A673 (cell line): ENCODE measurements around the gene ITPR1.

Source experiments
- EZH2 ChIP-seq: fragments of 200-600 bp; sonication (generic); IDR thresholded peaks from 2 replicates; pipeline ENCODE4 v1.6.1; 2017; ENCODE audit warnings: borderline replicate concordance, low read depth, mild to moderate bottlenecking, mixed read lengths, antibody characterized with exemption, low read length; ENCODE audit not compliant: poor library complexity, severe bottlenecking
- TF ChIP-seq, protein P1 (sequence below): fragments of 300-800, 200-600 bp; sonication (generic); conservative IDR thresholded peaks from 2 replicates; pipeline ENCODE4 v1.5.1; 2017; ENCODE audit warnings: low read depth, mild to moderate bottlenecking, antibody characterized with exemption, low read length, moderate library complexity, mixed read lengths

DNA sequence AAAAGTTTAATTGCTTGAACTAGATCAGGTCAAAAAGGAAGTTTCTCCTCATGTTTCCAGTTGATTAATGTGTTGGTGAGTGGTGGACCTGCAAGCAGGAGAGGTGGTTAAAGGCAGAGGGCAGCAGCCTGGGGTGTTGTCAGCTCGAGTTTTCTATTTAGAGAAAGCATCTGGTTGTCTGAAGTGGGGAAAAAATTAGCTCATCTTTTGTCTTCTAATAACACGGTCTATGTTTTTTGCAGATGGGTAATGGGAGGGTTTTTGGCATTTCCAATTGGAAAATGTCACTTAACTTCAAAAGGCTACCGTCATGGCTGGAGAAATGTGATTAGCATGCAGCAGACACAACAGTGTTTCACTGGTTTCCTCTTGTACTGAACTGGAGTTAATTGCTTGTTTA is 122.6 kb downstream of the ITPR1 start:
- TF ChIP-seq, protein P1, sequence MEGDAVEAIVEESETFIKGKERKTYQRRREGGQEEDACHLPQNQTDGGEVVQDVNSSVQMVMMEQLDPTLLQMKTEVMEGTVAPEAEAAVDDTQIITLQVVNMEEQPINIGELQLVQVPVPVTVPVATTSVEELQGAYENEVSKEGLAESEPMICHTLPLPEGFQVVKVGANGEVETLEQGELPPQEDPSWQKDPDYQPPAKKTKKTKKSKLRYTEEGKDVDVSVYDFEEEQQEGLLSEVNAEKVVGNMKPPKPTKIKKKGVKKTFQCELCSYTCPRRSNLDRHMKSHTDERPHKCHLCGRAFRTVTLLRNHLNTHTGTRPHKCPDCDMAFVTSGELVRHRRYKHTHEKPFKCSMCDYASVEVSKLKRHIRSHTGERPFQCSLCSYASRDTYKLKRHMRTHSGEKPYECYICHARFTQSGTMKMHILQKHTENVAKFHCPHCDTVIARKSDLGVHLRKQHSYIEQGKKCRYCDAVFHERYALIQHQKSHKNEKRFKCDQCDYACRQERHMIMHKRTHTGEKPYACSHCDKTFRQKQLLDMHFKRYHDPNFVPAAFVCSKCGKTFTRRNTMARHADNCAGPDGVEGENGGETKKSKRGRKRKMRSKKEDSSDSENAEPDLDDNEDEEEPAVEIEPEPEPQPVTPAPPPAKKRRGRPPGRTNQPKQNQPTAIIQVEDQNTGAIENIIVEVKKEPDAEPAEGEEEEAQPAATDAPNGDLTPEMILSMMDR, result no peak
- no peak for TF ChIP-seq EZH2
